Thyroid gland (tissue), 4 donors: ENCODE data around the gene RPL32. TPM values are rescaled to one million over a fixed set of nuclear protein-coding genes. Genes with fewer than 3 reads are reported as not detected.
A peak's percentile ranks its signal among the peaks of the same experiment; 100 is the strongest.
"Not testable (repeated sequence)": the region's sequence is repeated elsewhere in the genome, so short reads cannot be mapped to it uniquely, and the experiment has no call there.

Experiments used
- DNase-seq, 2 donors: peaks; one replicate each; pipeline ENCODE4 v3.0.0-alpha.2; 2019
- H3K27ac ChIP-seq, 3 donors: fragments of 200-600 bp; sonication (generic); 1 replicate in 2 of 3; 2 replicates in 1 of 3; pipeline ENCODE4 v1.5.1; 2016 to 2019; ENCODE audit warnings: mild to moderate bottlenecking in 1 of 3, moderate library complexity in 1 of 3
- H3K27me3 ChIP-seq: fragments of 200-600 bp; sonication (generic); one replicate; pipeline ENCODE4 v1.5.1; 2019
- H3K36me3 ChIP-seq, 2 donors: fragments of 200-600 bp; sonication (generic); one replicate each; pipeline ENCODE4 v1.5.1; 2016 to 2019
- H3K4me1 ChIP-seq, 2 donors: fragments of 200-600 bp; sonication (generic); one replicate each; pipeline ENCODE4 v1.5.1; 2017 to 2019
- H3K4me3 ChIP-seq, 3 donors: fragments of 200-600 bp; sonication (generic); replicated peaks in 1 of 3; 1 replicate in 2 of 3; 2 replicates in 1 of 3; pipeline ENCODE4 v1.5.1; 2016; ENCODE audit warnings: mild to moderate bottlenecking in 1 of 3
- H3K9me3 ChIP-seq: fragments of 200-600 bp; sonication (generic); one replicate; pipeline ENCODE4 v1.5.1; 2017
- CTCF ChIP-seq, 6 experiments: fragments of 200-600 bp in 3 of 6; fragments of 450-650 bp in 3 of 6; sonication (generic) in 3 of 6; IDR thresholded peaks; one replicate each; pipeline ENCODE4 v1.5.1; 2016 to 2019; ENCODE audit warnings: antibody characterized with exemption in 6 of 6, mild to moderate bottlenecking in 2 of 6, inconsistent platforms in 1 of 6, moderate library complexity in 1 of 6
- POLR2A ChIP-seq, 2 donors: fragments of 450-650 bp; IDR thresholded peaks; one replicate each; pipeline ENCODE4 v1.6.1; 2017; ENCODE audit warnings: antibody characterized with exemption in 2 of 2, mild to moderate bottlenecking in 2 of 2, moderate library complexity in 1 of 2
- WGBS, 2 donors: methylation state at CpG; one replicate each; pipeline ENCODE4 v1.1.5; 2017; 5-methylcytosine and 5-hydroxymethylcytosine counted together
- intact Hi-C: fragments of 100-400 bp; cut with DNase I; formaldehyde crosslinking; loops from one replicate; pipeline ENCODE4 v1.15.1; 2023
- small RNA-seq: library from RNA; depleted of rRNA; stranded (forward); fragments of <200 nt; gene quantifications from one replicate; pipeline ENCODE3, GENCODE V24; 2016
- total RNA-seq, 4 donors: library from RNA; depleted of rRNA; stranded (reverse); fragments of >200 nt; gene quantifications; one replicate each; pipeline ENCODE4 v1.2.3, GENCODE V29; 2016

The RPL32 gene
- total RNA-seq, 4 donors from 2014 or later, result 809 to 4,142 (median 1,511) TPM

- TF ChIP-seq POLR2A (IDR thresholded peaks at IDR 0.05) (no peak), CTCF (IDR thresholded peaks at IDR 0.05) (no peak)
- DNase-seq, result no peak
Observed at GRCh38 chr3:12793701-12794100, 47.7 kb downstream of the RPL32 start.

GRCh38 chr3:12791430-12791829 is 49.9 kb downstream of the RPL32 start:
- DNase-seq, result no peak
- TF ChIP-seq CTCF (IDR thresholded peaks at IDR 0.05) (no peak), POLR2A (IDR thresholded peaks at IDR 0.05) (no peak)
- Histone ChIP-seq H3K9me3 (no peaks in the 10 kb centered on the region), H3K27ac (no peak overlapping the region), H3K4me1 (peaks cover 5% of the 10 kb centered on the region in 2 donors), H3K4me3 (no peak overlapping the region), H3K36me3 (no peaks in the 10 kb centered on the region), H3K27me3 (no peaks in the 10 kb centered on the region)
- 88 to 91% methylated on average over 1 of the region's 1 CpG for WGBS, 2 donors
- intact Hi-C loops, result no loop called here

More at GRCh38 chr3:12793701-12794100, 47.7 kb downstream of the RPL32 start:
- intact Hi-C loops, result no loop called here
- no peaks in the 10 kb centered on the region for H3K36me3 ChIP-seq
- H3K4me3 ChIP-seq, result no peak overlapping the region
- WGBS, 2 donors, result 74 to 87% methylated on average over 5 of the region's 5 CpGs
- H3K9me3 ChIP-seq, result no peaks in the 10 kb centered on the region
- H3K27me3 ChIP-seq, result no peaks in the 10 kb centered on the region
- H3K4me1 ChIP-seq, result peaks cover 5 to 16% of the 10 kb centered on the region in 2 donors
- H3K27ac ChIP-seq, result no peak overlapping the region

GRCh38 chr3:12787967-12788690 is 53.2 kb downstream of the RPL32 start:
- H3K4me1 ChIP-seq, H3K27me3 ChIP-seq, H3K9me3 ChIP-seq, H3K4me3 ChIP-seq, H3K36me3 ChIP-seq, H3K27ac ChIP-seq, DNase-seq, intact Hi-C loops: not testable (repeated sequence)
- 89% methylated on average over 20 of the region's 23 CpGs for WGBS, 2 donors

- peak in 1 of 6 experiments; percentile 39 for TF ChIP-seq CTCF (IDR thresholded peaks at IDR 0.05)
- H3K4me3 ChIP-seq, H3K4me1 ChIP-seq, H3K27me3 ChIP-seq, H3K36me3 ChIP-seq, intact Hi-C loops, H3K27ac ChIP-seq, H3K9me3 ChIP-seq: not testable (repeated sequence)
- 20 to 71% methylated on average over 7 to 9 of the region's 9 CpGs for WGBS, 2 donors
- peak; percentile 55 to 72 for DNase-seq
Observed at GRCh38 chr3:12787346-12787745, 54.0 kb downstream of the RPL32 start.

GRCh38 chr3:12785096-12785495 is 56.3 kb downstream of the RPL32 start:
- Histone ChIP-seq H3K4me3 (no peak overlapping the region), H3K9me3 (no peaks in the 10 kb centered on the region), H3K27me3 (no peaks in the 10 kb centered on the region), H3K27ac (no peak overlapping the region), H3K36me3 (no peaks in the 10 kb centered on the region), H3K4me1 (no peaks in the 10 kb centered on the region)
- no peak for TF ChIP-seq POLR2A (IDR thresholded peaks at IDR 0.05)
- intact Hi-C loops, result no loop called here
- 55 to 61% methylated on average over 4 of the region's 4 CpGs for WGBS, 2 donors
- no peak for DNase-seq

Small RNA genes within 50 kb of the gene (small RNA-seq; reads per million reads assigned to genes)
- gene AC034198.1, result not detected

Other genes with a start within 250 kb of the RPL32 start
- 100 to 1,000 TPM; 151 to 174 (median 163) TPM for gene RAF1, start 177.4 kb downstream of the RPL32 start, total RNA-seq
- not detected for gene TMEM40, start 82.3 kb downstream of the RPL32 start, total RNA-seq
- gene CAND2, start 44.9 kb downstream of the RPL32 start, total RNA-seq, result 10 to 100 TPM in 3 of 4 donors, 1 to 10 TPM in 1; 9.7 to 18.0 (median 12.4) TPM
- 10 to 100 TPM; 37.1 to 48.3 (median 38.9) TPM for gene IQSEC1, start 231.9 kb upstream of the RPL32 start, total RNA-seq